Subcutaneous adipose tissue (tissue), 4 donors: ENCODE measurements around the gene CPXM1. TPM values are rescaled to one million over a fixed set of nuclear protein-coding genes. Genes with fewer than 3 reads are reported as not detected.

Source experiments
- CTCF ChIP-seq: fragments of 450-650 bp; IDR thresholded peaks from one replicate; pipeline ENCODE4 v1.5.1; 2016; ENCODE audit warnings: low read depth, mild to moderate bottlenecking, control low read depth, antibody characterized with exemption, moderate library complexity
- total RNA-seq, 4 donors: library from RNA; depleted of rRNA; stranded (reverse); fragments of >200 nt; gene quantifications; one replicate each; pipeline ENCODE4 v1.1.0, GENCODE V29; 2016

The CPXM1 gene
- total RNA-seq, 4 donors from 2014 or later: 9.8 to 85.5 (median 19.9) TPM

GRCh38 chr20:2753461-2754040 is 46.9 kb downstream of the CPXM1 start:
- TF ChIP-seq CTCF: no peak

GRCh38 chr20:2752567-2753460 is 47.6 kb downstream of the CPXM1 start:
- TF ChIP-seq CTCF: no peak

GRCh38 chr20:2751878-2752566 is 48.4 kb downstream of the CPXM1 start:
- TF ChIP-seq CTCF: no peak

GRCh38 chr20:2751347-2751877 is 49.0 kb downstream of the CPXM1 start:
- TF ChIP-seq CTCF: no peak

GRCh38 chr20:2750491-2751251 is 49.8 kb downstream of the CPXM1 start:
- TF ChIP-seq CTCF: no peak

GRCh38 chr20:2749951-2750490 is 50.4 kb downstream of the CPXM1 start:
- no peak for TF ChIP-seq CTCF
